H9 (cell line): ENCODE results near the gene TSPYL4. TPM values are rescaled to one million over a fixed set of nuclear protein-coding genes. Genes with fewer than 3 reads are reported as not detected.

ENCODE experiments used
- DNase-seq: peaks from one replicate; pipeline ENCODE4 v3.0.0-alpha.2; 2017
- H2AFZ ChIP-seq: one replicate; pipeline ENCODE4 v1.6.1; 2013; ENCODE audit warnings: mild to moderate bottlenecking, low read length, control low read depth, moderate library complexity
- H2AK5ac ChIP-seq: 2 replicates; pipeline ENCODE4 v1.6.1; 2013; ENCODE audit warnings: low read length, control low read depth, mixed read lengths; ENCODE audit not compliant: insufficient read length
- H2BK120ac ChIP-seq: one replicate; pipeline ENCODE4 v1.6.1; 2013; ENCODE audit warnings: low read depth, mild to moderate bottlenecking, low read length, control low read depth, inconsistent platforms; ENCODE audit not compliant: poor library complexity, severe bottlenecking
- H2BK12ac ChIP-seq: 2 replicates; pipeline ENCODE4 v1.6.1; 2013; ENCODE audit warnings: low read length, control low read depth, mixed read lengths, low read depth; ENCODE audit not compliant: insufficient read length
- H2BK15ac ChIP-seq: 2 replicates; pipeline ENCODE4 v1.6.1; 2013; ENCODE audit warnings: low read depth, low read length, control low read depth
- H2BK20ac ChIP-seq: one replicate; pipeline ENCODE4 v1.6.1; 2013; ENCODE audit warnings: low read depth, mild to moderate bottlenecking, low read length, control low read depth, inconsistent platforms; ENCODE audit not compliant: poor library complexity, severe bottlenecking
- H2BK5ac ChIP-seq: 2 replicates; pipeline ENCODE4 v1.6.1; 2013; ENCODE audit warnings: low read length, control low read depth, mixed read lengths; ENCODE audit not compliant: insufficient read length
- H3K14ac ChIP-seq: 2 replicates; pipeline ENCODE4 v1.6.1; 2013; ENCODE audit warnings: low read length, control low read depth; ENCODE audit not compliant: insufficient read depth
- H3K18ac ChIP-seq: 2 replicates; pipeline ENCODE4 v1.6.1; 2013; ENCODE audit warnings: low read depth, mild to moderate bottlenecking, mixed read lengths, low read length, control low read depth; ENCODE audit not compliant: insufficient read length
- H3K23ac ChIP-seq: 2 replicates; pipeline ENCODE4 v1.6.1; 2013; ENCODE audit warnings: low read length, control low read depth, mixed read lengths, low read depth; ENCODE audit not compliant: insufficient read length
- H3K23me2 ChIP-seq: 2 replicates; pipeline ENCODE4 v1.6.1; 2013; ENCODE audit warnings: low read depth, mild to moderate bottlenecking, mixed read lengths, low read length, control low read depth; ENCODE audit not compliant: insufficient read length, poor library complexity, severe bottlenecking
- H3K27ac ChIP-seq: 2 replicates; pipeline ENCODE4 v1.5.1; 2013; ENCODE audit warnings: low read length, control low read depth, mixed read lengths, low read depth; ENCODE audit not compliant: insufficient read length
- H3K27me3 ChIP-seq: 2 replicates; pipeline ENCODE4 v1.6.1; 2013; ENCODE audit warnings: low read length, control low read depth, inconsistent platforms; ENCODE audit not compliant: insufficient read depth
- H3K4ac ChIP-seq: 2 replicates; pipeline ENCODE4 v1.6.1; 2013; ENCODE audit warnings: low read depth, mild to moderate bottlenecking, control low read depth, inconsistent platforms, low read length, moderate library complexity
- H3K4me1 ChIP-seq: 2 replicates; pipeline ENCODE4 v1.6.1; 2013; ENCODE audit warnings: low read length, control low read depth, inconsistent platforms; ENCODE audit not compliant: insufficient read depth
- H3K4me2 ChIP-seq: 2 replicates; pipeline ENCODE4 v1.6.1; 2013; ENCODE audit warnings: low read length, control low read depth, mixed read lengths; ENCODE audit not compliant: insufficient read length, insufficient read depth
- H3K56ac ChIP-seq: 2 replicates; pipeline ENCODE4 v1.6.1; 2013; ENCODE audit warnings: low read depth, mild to moderate bottlenecking, mixed read lengths, low read length, control low read depth; ENCODE audit not compliant: insufficient read length
- H3K79me1 ChIP-seq: 2 replicates; pipeline ENCODE4 v1.6.1; 2013; ENCODE audit warnings: low read depth, mild to moderate bottlenecking, moderate library complexity, low read length, control low read depth, inconsistent platforms; ENCODE audit not compliant: insufficient read depth, poor library complexity, severe bottlenecking
- H3K79me2 ChIP-seq: 2 replicates; pipeline ENCODE4 v1.6.1; 2013; ENCODE audit warnings: low read length, control low read depth, inconsistent platforms; ENCODE audit not compliant: insufficient read depth
- H3K9ac ChIP-seq: 2 replicates; pipeline ENCODE4 v1.6.1; 2013; ENCODE audit warnings: low read length, control low read depth, mixed read lengths; ENCODE audit not compliant: insufficient read length; ENCODE audit errors: extremely low read depth
- H3K9me3 ChIP-seq: one replicate; pipeline ENCODE4 v1.6.1; 2013; ENCODE audit warnings: low read depth, low read length, inconsistent platforms; ENCODE audit not compliant: control insufficient read depth
- H3T11ph ChIP-seq: one replicate; pipeline ENCODE4 v1.6.1; 2013; ENCODE audit warnings: mild to moderate bottlenecking, low read length, control low read depth, inconsistent platforms
- H4K20me1 ChIP-seq: one replicate; pipeline ENCODE4 v1.6.1; 2013; ENCODE audit not compliant: control insufficient read depth, insufficient read length, insufficient read depth
- H4K5ac ChIP-seq: 2 replicates; pipeline ENCODE4 v1.6.1; 2013; ENCODE audit warnings: low read depth, mild to moderate bottlenecking, mixed read lengths, low read length, control low read depth; ENCODE audit not compliant: insufficient read length
- H4K8ac ChIP-seq: replicated peaks from 2 replicates; pipeline ENCODE4 v1.6.1; 2013; ENCODE audit warnings: low read length, control low read depth, mixed read lengths, low read depth; ENCODE audit not compliant: insufficient read length
- H4K91ac ChIP-seq: 2 replicates; pipeline ENCODE4 v1.6.1; 2013; ENCODE audit warnings: low read depth, mild to moderate bottlenecking, moderate library complexity, mixed read lengths, low read length, control low read depth; ENCODE audit not compliant: insufficient read length
- H3K27ac Mint-ChIP-seq, 3 experiments: 2 replicates in 2 of 3; 3 replicates in 1 of 3; pipeline ENCODE4 v1.8.0; 2020 to 2021; ENCODE audit warnings: mixed read lengths in 3 of 3, mild to moderate bottlenecking in 1 of 3, moderate library complexity in 1 of 3
- H3K27me3 Mint-ChIP-seq: 2 replicates; pipeline ENCODE4 v1.8.0; 2021; ENCODE audit warnings: low read depth, mild to moderate bottlenecking, moderate library complexity, mixed read lengths
- H3K36me3 Mint-ChIP-seq, 3 experiments: 2 replicates in 2 of 3; 3 replicates in 1 of 3; pipeline ENCODE4 v1.8.0; 2020 to 2021; ENCODE audit warnings: low read depth in 3 of 3, mixed read lengths in 3 of 3; ENCODE audit not compliant: insufficient read depth in 1 of 3
- H3K4me1 Mint-ChIP-seq, 2 experiments: 2 replicates each; pipeline ENCODE4 v1.8.0; 2020; ENCODE audit warnings: mixed read lengths in 2 of 2
- H3K4me3 Mint-ChIP-seq, 2 experiments: 2 replicates in 1 of 2; 3 replicates in 1 of 2; pipeline ENCODE4 v1.8.0; 2020 to 2021; ENCODE audit warnings: mild to moderate bottlenecking in 2 of 2, mixed read lengths in 2 of 2, moderate library complexity in 1 of 2
- H3K9me3 Mint-ChIP-seq, 2 experiments: 2 replicates in 1 of 2; 3 replicates in 1 of 2; pipeline ENCODE4 v1.8.0; 2020; ENCODE audit warnings: mild to moderate bottlenecking in 2 of 2, mixed read lengths in 2 of 2, moderate library complexity in 1 of 2
- CTCF ChIP-seq: fragments of 200-600 bp; sonication (generic); conservative IDR thresholded peaks from 3 replicates; pipeline ENCODE4 v1.8.0; 2021; ENCODE audit warnings: antibody characterized with exemption, mild to moderate bottlenecking
- WGBS: extraction: QIAGEN DNeasy Blood & Tissue Kit; methylation state at CpG from one replicate; pipeline ENCODE4 v1.1.7; 2013; ENCODE audit warnings: missing lambda C conversion rate, low lambda C conversion rate, mixed read lengths; ENCODE audit not compliant: insufficient read length; ENCODE audit errors: extremely low coverage; 5-methylcytosine and 5-hydroxymethylcytosine counted together
- total RNA-seq: library from RNA; stranded (reverse); gene quantifications from 2 replicates; pipeline ENCODE4 v1.2.1, GENCODE V29; 2021

Gene TSPYL4
- total RNA-seq, 1 experiment from 2014 or later, result 19.0 TPM

GRCh38 chr6:116223355-116223754, 30.5 kb downstream of the TSPYL4 start:
- H4K5ac ChIP-seq, result no peak overlapping the region
- no peak overlapping the region for H2BK20ac ChIP-seq
- no peak overlapping the region for H2AFZ ChIP-seq
- no peaks in the 10 kb centered on the region for H3K79me2 ChIP-seq
- no CpG with 5 or more reads among the region's 3 CpGs for WGBS
- no peak overlapping the region for H3K4me2 ChIP-seq
- H3K27ac Mint-ChIP-seq, result peak overlapping the region in 2 of 3 experiments; percentile 37 to 90; a peak in 6 of 7 replicates
- H2BK5ac ChIP-seq, result no peak overlapping the region
- no peaks in the 10 kb centered on the region for H3K23me2 ChIP-seq
- no peak overlapping the region for H4K8ac ChIP-seq
- H3K4me3 Mint-ChIP-seq, result no peak overlapping the region
- H3K9ac ChIP-seq, result no peak overlapping the region
- H3K9me3 Mint-ChIP-seq, result no peaks in the 10 kb centered on the region
- peaks cover 0 to 10% (median 4%) of the 10 kb centered on the region in 3 experiments; a peak in 5 of 7 replicates for H3K36me3 Mint-ChIP-seq
- peaks cover 12% of the 10 kb centered on the region in 2 experiments for H3K4me1 Mint-ChIP-seq
- H3K9me3 ChIP-seq, result no peaks in the 10 kb centered on the region
- H4K20me1 ChIP-seq, result no peaks in the 10 kb centered on the region
- no peak overlapping the region for H3K14ac ChIP-seq
- TF ChIP-seq CTCF, result no peak
- no peaks in the 10 kb centered on the region for H3K27me3 ChIP-seq
- H3K79me1 ChIP-seq, result no peaks in the 10 kb centered on the region
- H2BK120ac ChIP-seq, result no peak overlapping the region
- no peak for DNase-seq
- no peak overlapping the region for H3K4ac ChIP-seq
- H2BK12ac ChIP-seq, result no peak overlapping the region
- H3K27ac ChIP-seq, result no peak overlapping the region
- no peak overlapping the region for H2AK5ac ChIP-seq
- no peak overlapping the region for H3K18ac ChIP-seq
- H2BK15ac ChIP-seq, result no peak overlapping the region
- H4K91ac ChIP-seq, result no peak overlapping the region
- no peaks in the 10 kb centered on the region for H3K4me1 ChIP-seq
- H3K56ac ChIP-seq, result no peak overlapping the region
- no peak overlapping the region for H3K23ac ChIP-seq
- no peak overlapping the region for H3T11ph ChIP-seq
- H3K27me3 Mint-ChIP-seq, result no peaks in the 10 kb centered on the region
